ENCODE results near the gene CAMKV.

The CAMKV gene

DNA sequence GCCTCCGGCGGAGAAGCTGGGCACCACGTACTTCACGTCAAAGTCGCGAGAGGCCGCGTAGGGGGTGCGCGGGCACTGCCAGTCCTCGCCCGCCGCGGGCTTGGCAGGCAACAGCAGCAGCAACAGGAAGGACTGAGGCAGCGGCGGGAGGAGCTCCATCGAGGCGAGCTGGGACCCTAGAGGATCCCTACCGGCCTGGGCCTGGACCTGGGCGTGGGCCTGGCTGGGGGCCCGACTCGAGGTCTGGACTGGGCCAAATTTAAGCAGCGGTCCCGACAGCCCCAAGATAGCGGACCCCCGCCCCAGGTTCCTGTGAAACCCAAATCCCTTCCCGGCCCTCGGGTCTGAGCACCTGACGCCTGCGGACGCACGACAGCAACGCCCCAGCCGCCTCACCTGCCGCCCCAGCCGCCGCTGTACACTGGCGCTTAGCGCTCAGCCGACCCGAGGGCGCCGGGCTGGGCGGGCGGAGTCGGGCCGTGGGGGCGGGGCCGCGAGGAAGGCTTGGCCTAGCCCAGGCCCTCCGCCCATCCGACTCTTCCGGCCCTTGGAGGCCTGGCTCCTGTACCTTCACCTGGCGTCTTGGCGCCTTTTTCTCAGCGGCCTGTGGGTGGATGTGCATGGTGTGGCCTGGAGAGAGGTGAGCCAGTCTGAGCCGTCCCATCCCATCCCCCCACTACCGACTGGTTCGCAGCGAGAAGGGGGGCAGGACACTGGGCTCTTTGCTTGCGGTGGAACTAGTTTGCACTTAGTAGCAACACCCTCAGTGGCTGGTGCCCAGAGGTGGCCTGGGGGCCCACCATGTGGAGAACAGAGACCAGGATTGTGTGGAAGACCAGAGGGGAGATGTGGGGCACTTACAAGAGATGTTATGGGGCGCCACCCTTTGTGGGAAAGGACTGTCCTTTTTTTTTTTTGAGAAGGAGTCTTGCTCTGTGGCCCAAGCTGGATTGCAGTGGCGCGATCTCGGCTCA lies 34.0 kb upstream of the CAMKV start, which contains the start of gene MST1R:
MST1R (minus strand) TSS at position 423 of the 974 bp plus-strand sequence; CDS start at position 159, 264 bp downstream.
- H3K36me3 ChIP-seq: peaks cover 2% of the 10 kb centered on the region
- no peaks in the 10 kb centered on the region for H3K9me3 ChIP-seq
- H3K4me1 ChIP-seq (ENCODE audit: control insufficient read depth in 1 of 2, insufficient read depth in 1 of 2, low read depth in 1 of 2, low read length in 1 of 2): peaks cover 34 to 35% of the 10 kb centered on the region in 2 experiments
- no peaks in the 10 kb centered on the region for H3K27me3 ChIP-seq
- H3K27ac ChIP-seq: peak within 1 kb of the TSS; percentile 68
- TF ChIP-seq, protein P1, sequence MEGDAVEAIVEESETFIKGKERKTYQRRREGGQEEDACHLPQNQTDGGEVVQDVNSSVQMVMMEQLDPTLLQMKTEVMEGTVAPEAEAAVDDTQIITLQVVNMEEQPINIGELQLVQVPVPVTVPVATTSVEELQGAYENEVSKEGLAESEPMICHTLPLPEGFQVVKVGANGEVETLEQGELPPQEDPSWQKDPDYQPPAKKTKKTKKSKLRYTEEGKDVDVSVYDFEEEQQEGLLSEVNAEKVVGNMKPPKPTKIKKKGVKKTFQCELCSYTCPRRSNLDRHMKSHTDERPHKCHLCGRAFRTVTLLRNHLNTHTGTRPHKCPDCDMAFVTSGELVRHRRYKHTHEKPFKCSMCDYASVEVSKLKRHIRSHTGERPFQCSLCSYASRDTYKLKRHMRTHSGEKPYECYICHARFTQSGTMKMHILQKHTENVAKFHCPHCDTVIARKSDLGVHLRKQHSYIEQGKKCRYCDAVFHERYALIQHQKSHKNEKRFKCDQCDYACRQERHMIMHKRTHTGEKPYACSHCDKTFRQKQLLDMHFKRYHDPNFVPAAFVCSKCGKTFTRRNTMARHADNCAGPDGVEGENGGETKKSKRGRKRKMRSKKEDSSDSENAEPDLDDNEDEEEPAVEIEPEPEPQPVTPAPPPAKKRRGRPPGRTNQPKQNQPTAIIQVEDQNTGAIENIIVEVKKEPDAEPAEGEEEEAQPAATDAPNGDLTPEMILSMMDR (IDR thresholded peaks at IDR 0.05): peak; percentile 11
- peak within 1 kb of the TSS; percentile 60 to 61 for H3K4me3 ChIP-seq (ENCODE audit: low read depth in 1 of 2, low read length in 1 of 2)

DNA sequence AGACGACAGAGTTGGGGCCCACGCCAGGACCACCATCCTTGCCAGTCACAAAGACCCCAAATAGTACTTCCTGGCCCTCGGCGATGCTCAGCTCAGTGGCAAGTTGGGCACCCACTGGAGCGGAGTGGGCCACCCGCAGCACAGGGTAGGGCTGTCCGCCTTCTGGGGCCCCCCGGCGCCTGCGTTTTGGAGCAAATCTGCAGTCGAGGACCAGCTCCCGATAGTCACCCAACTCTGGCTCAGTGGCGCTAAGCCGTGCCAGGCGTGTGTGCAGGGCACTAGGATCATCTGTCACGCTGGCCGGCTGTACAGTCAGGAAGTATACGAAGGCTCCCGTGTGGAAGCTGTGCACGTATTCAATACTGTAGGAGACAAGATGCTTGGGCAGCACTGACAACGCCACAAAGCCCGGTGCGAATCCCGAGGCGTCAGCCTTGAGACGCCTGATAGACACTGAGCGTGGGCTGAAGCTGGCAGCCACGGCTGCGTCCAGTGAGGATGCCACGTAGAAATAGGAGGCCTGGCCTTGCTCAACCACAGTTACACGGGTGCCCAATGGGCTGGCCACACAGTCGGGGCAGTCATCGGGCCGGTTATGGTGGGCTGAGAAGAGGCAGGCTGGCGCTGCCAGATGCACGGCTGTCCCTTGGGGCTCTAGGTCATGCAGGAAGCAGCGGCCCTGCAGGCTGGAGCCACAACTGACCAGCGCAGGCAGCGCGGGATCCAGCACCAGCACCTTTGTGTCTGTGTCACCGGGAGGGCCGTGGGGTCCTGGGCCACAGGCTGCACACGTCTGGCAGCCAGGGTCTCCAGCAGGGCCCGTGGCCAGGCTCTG lies 33.0 kb upstream of the CAMKV start:
- TF ChIP-seq, protein P1 (IDR thresholded peaks at IDR 0.05): no peak
- Histone ChIP-seq H3K27me3 (no peaks in the 10 kb centered on the region), H3K9me3 (no peaks in the 10 kb centered on the region), H3K4me1 (ENCODE audit: control insufficient read depth in 1 of 2, insufficient read depth in 1 of 2, low read depth in 1 of 2, low read length in 1 of 2) (peaks cover 34 to 35% of the 10 kb centered on the region in 2 experiments), H3K36me3 (no peaks in the 10 kb centered on the region), H3K27ac (no peak overlapping the region), H3K4me3 (ENCODE audit: low read depth in 1 of 2, low read length in 1 of 2) (no peak overlapping the region)

DNA sequence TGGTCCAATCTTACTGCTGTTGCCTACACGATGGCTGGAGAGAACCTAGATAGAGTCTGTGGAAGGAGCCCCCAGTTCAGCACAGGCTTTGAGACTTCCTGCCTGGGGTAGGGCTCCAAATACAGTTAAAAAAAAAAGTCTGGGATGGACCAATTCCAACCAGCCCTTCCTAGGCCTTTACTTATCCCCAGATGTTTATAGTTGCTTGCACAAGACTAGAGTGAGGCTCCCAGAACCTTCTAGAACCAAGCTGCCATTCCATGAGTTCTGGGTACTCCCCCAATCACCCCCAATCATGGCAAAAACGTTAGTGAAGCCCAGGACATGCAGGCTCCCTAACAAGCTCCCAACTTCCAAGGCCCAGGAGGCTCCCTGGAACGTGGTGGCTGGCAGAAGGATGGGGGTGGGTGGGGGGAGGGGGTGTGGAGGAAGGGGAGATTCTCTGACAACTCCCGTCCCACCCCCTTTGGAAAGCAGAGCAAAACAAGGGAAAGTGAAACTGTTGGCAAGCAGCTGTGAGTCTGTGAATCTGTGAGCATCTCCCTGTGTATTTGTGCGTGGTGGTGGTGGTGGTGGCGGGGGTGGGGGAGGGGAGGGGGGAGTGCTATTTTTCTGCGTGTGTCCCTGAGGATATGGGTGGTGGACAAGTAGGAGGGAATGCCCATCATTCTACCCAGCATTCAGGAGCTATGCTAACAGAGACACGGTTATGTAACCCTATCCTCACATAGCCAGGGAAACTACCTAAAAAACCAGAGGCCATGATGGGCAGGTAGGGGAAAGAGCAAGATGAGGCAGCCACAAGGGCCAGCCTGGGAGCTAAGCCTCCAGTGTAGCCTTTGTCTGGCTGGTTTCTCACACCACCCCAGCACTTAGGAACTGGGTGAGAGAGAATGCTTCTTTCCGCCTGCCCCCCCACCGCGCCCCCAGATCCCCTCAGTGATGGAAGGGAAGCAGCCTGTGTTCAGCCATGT lies 31.9 kb upstream of the CAMKV start:
- Histone ChIP-seq H3K9me3 (no peaks in the 10 kb centered on the region), H3K4me1 (ENCODE audit: control insufficient read depth in 1 of 2, insufficient read depth in 1 of 2, low read depth in 1 of 2, low read length in 1 of 2) (peaks cover 33 to 35% of the 10 kb centered on the region in 2 experiments), H3K36me3 (no peaks in the 10 kb centered on the region), H3K27me3 (no peaks in the 10 kb centered on the region), H3K4me3 (ENCODE audit: low read depth in 1 of 2, low read length in 1 of 2) (no peak overlapping the region), H3K27ac (no peak overlapping the region)
- TF ChIP-seq, protein P1 (IDR thresholded peaks at IDR 0.05): no peak

DNA sequence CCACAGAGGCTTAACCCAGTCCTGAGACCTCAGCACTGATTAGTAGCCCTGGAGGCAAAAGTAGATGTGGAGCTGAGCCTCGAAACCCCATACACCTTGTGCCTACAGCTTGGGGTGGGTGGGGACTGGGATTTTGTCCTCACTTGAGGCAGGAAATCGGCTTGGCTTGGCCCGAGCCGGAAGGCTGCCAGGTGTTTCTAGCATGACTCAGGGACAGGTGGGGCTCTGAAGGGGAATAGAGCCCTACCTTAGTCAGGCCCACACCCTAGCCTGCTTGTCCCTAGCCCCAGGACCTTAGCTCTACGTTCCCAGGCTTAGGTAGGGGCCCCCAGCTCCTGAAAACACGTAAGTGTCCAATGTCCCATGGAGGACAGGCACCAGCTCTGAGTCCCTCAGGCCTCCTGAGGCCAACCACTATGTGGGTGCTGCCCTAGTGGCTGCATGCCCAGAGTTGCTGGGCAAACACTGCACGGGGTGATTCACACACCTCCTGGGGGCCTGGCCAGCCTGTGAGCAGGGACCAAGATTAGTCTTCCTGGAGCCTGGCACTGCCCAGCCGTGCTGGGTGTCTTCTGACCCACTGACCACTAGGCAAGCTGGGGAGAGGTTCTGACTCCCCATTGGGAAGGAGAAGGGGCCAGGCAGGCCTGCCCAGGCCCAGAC lies 30.9 kb upstream of the CAMKV start:
- Histone ChIP-seq H3K27me3 (no peaks in the 10 kb centered on the region), H3K4me3 (ENCODE audit: low read depth in 1 of 2, low read length in 1 of 2) (no peak overlapping the region), H3K27ac (no peak overlapping the region), H3K9me3 (no peaks in the 10 kb centered on the region), H3K36me3 (no peaks in the 10 kb centered on the region), H3K4me1 (ENCODE audit: control insufficient read depth in 1 of 2, insufficient read depth in 1 of 2, low read depth in 1 of 2, low read length in 1 of 2) (peaks cover 23 to 25% of the 10 kb centered on the region in 2 experiments)
- TF ChIP-seq, protein P1 (IDR thresholded peaks at IDR 0.05): no peak

All from neutrophil (primary cell).